Measurements from ENCODE around the gene MMP2. TPM values are rescaled to one million over a fixed set of nuclear protein-coding genes. Genes with fewer than 3 reads are reported as not detected.

MMP2 gene
- total RNA-seq, 1 experiment from 2014 or later, result not detected

- BruUV-seq (replicated peaks), result no TSS peak
- TF ChIP-seq EZH2phosphoT487 (IDR thresholded peaks at IDR 0.05; ENCODE audit: borderline replicate concordance, low read length) (no peak), CTCF (conservative IDR thresholded peaks at IDR 0.05; ENCODE audit: low read depth, low read length) (no peak), EZH2 (IDR thresholded peaks at IDR 0.05; ENCODE audit: low read length, unreplicated experiment) (no peak)
- H3K4me2 ChIP-seq (ENCODE audit: low read length), result no peak overlapping the region
- no peak overlapping the region for H3K4me3 ChIP-seq (ENCODE audit: low read length)
- no peaks in the 10 kb centered on the region for H3K4me1 ChIP-seq (ENCODE audit: insufficient read depth, low read length)
- ChIA-PET POLR2A (ENCODE audit: unreplicated experiment) (no interaction called here), CTCF (no interaction called here)
- H4K20me1 ChIP-seq (ENCODE audit: low read length), result no peaks in the 10 kb centered on the region
- no peaks in the 10 kb centered on the region for H3K9me2 ChIP-seq (replicated peaks; ENCODE audit: low read length)
- no peak overlapping the region for H3K9ac ChIP-seq (ENCODE audit: low read length)
- no peaks in the 10 kb centered on the region for H3K36me3 ChIP-seq (ENCODE audit: low read depth, low read length)
- intact Hi-C loops (cut with micrococcal nuclease), result no loop called here
- H3F3A ChIP-seq (ENCODE audit: low read length, unreplicated experiment), result no peaks in the 10 kb centered on the region
- no peak overlapping the region for H2AFZ ChIP-seq (ENCODE audit: low read length)
- H3K9me3 ChIP-seq (ENCODE audit: low read length), result no peaks in the 10 kb centered on the region
- no peak for ATAC-seq
- H3K27ac ChIP-seq (ENCODE audit: low read length), result no peak overlapping the region
- H3K27me3 ChIP-seq (ENCODE audit: low read length), result no peaks in the 10 kb centered on the region; the same call in 1 of the 2 replicates
- H3K79me2 ChIP-seq (ENCODE audit: low read length), result no peaks in the 10 kb centered on the region
- no peak for DNase-seq
Measured at GRCh38 chr16:55443434-55444346, 35.3 kb upstream of the MMP2 start.

GRCh38 chr16:55444754-55445485, 34.1 kb upstream of the MMP2 start:
- H2AFZ ChIP-seq (ENCODE audit: low read length), result no peak overlapping the region
- no peaks in the 10 kb centered on the region for H4K20me1 ChIP-seq (ENCODE audit: low read length)
- no peak for TF ChIP-seq CTCF (conservative IDR thresholded peaks at IDR 0.05; ENCODE audit: low read depth, low read length)
- no peak for TF ChIP-seq EZH2 (IDR thresholded peaks at IDR 0.05; ENCODE audit: low read length, unreplicated experiment)
- no peak for TF ChIP-seq EZH2phosphoT487 (IDR thresholded peaks at IDR 0.05; ENCODE audit: borderline replicate concordance, low read length)
- no peaks in the 10 kb centered on the region for H3K36me3 ChIP-seq (ENCODE audit: low read depth, low read length)
- no peak overlapping the region for H3K27ac ChIP-seq (ENCODE audit: low read length)
- no peak overlapping the region for H3K4me3 ChIP-seq (ENCODE audit: low read length)
- H3K9ac ChIP-seq (ENCODE audit: low read length), result no peak overlapping the region
- BruUV-seq (replicated peaks), result no TSS peak
- intact Hi-C loops (cut with micrococcal nuclease), result no loop called here
- H3K27me3 ChIP-seq (ENCODE audit: low read length), result no peaks in the 10 kb centered on the region
- H3K79me2 ChIP-seq (ENCODE audit: low read length), result no peaks in the 10 kb centered on the region
- no peak for DNase-seq
- POLR2A ChIA-PET (ENCODE audit: unreplicated experiment), result no interaction called here
- H3K4me2 ChIP-seq (ENCODE audit: low read length), result no peak overlapping the region
- CTCF ChIA-PET, result no interaction called here
- H3K9me2 ChIP-seq (replicated peaks; ENCODE audit: low read length), result no peaks in the 10 kb centered on the region
- H3F3A ChIP-seq (ENCODE audit: low read length, unreplicated experiment), result no peaks in the 10 kb centered on the region
- H3K4me1 ChIP-seq (ENCODE audit: insufficient read depth, low read length), result no peaks in the 10 kb centered on the region
- no peaks in the 10 kb centered on the region for H3K9me3 ChIP-seq (ENCODE audit: low read length)
- ATAC-seq, result no peak
